MM.1S (cell line): ENCODE measurements around the gene ZHX3.
"Not testable (repeated sequence)": the region's sequence is repeated elsewhere in the genome, so short reads cannot be mapped to it uniquely, and the experiment has no call there.

ENCODE experiments used
- EZH2 ChIP-seq: fragments of 300-600 bp; sonication (generic); optimal IDR thresholded peaks from 2 replicates; pipeline ENCODE3; 2017; ENCODE audit warnings: low read depth, mild to moderate bottlenecking, antibody characterized with exemption, low read length, mixed read lengths
- EZH2phosphoT487 ChIP-seq: fragments of 300-600 bp; sonication (generic); IDR thresholded peaks from 2 replicates; pipeline ENCODE4 v1.6.1; 2018; ENCODE audit warnings: antibody characterized with exemption, low read length
- TF ChIP-seq, protein P1 (sequence below): fragments of 300-600 bp; sonication (generic); IDR thresholded peaks from 2 replicates; pipeline ENCODE4 v1.5.1; 2016; ENCODE audit warnings: antibody characterized with exemption, low read length, mixed read lengths

DNA sequence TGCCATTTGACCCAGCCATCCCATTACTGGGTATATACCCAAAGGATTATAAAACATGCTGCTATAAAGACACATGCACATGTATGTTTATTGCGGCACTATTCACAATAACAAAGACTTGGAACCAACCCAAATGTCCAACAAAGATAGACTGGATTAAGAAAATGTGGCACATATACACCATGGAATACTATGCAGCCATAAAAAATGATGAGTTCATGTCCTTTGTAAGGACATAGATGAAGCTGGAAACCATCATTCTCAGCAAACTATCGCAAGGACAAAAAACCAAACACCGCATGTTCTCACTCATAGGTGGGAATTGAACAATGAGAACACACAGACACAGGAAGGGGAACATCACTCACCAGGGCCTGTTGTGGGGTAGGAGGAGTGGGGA lies 80.3 kb downstream of the ZHX3 start:
- TF ChIP-seq, protein P1, sequence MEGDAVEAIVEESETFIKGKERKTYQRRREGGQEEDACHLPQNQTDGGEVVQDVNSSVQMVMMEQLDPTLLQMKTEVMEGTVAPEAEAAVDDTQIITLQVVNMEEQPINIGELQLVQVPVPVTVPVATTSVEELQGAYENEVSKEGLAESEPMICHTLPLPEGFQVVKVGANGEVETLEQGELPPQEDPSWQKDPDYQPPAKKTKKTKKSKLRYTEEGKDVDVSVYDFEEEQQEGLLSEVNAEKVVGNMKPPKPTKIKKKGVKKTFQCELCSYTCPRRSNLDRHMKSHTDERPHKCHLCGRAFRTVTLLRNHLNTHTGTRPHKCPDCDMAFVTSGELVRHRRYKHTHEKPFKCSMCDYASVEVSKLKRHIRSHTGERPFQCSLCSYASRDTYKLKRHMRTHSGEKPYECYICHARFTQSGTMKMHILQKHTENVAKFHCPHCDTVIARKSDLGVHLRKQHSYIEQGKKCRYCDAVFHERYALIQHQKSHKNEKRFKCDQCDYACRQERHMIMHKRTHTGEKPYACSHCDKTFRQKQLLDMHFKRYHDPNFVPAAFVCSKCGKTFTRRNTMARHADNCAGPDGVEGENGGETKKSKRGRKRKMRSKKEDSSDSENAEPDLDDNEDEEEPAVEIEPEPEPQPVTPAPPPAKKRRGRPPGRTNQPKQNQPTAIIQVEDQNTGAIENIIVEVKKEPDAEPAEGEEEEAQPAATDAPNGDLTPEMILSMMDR = not testable (repeated sequence)
- TF ChIP-seq EZH2phosphoT487, EZH2: not testable (repeated sequence)
